A673 (cell line): ENCODE measurements around the gene CD74. TPM values are rescaled to one million over a fixed set of nuclear protein-coding genes. Genes with fewer than 3 reads are reported as not detected.

Experiments used
- BruUV-seq: library from RNA; stranded (reverse); fragments of 400-500 nt; replicated peaks from 2 replicates; lab custom pipeline; 2021; lab: Mats Ljungman, UMichigan
- CTCF ChIA-PET: fragments of 300-600 bp; sonication (Branson Sonifier 250); formaldehyde crosslinking; loops from one replicate; lab custom pipeline; 2022; ENCODE audit warnings: antibody characterized with exemption; lab: Charles Lee
- POLR2A ChIA-PET: fragments of 300-600 bp; sonication (Branson Sonifier 250); formaldehyde crosslinking; loops from one replicate; lab custom pipeline; 2022; ENCODE audit warnings: antibody characterized with exemption; ENCODE audit not compliant: low non-redundant PET; lab: Charles Lee
- DNase-seq: peaks from one replicate; pipeline ENCODE4 v3.0.0-alpha.2; 2015; ENCODE audit warnings: low spot score
- H3K27ac ChIP-seq: fragments of 200-600 bp; sonication (generic); 2 replicates; pipeline ENCODE4 v1.5.1; 2016; ENCODE audit warnings: mixed run types, low read depth, mild to moderate bottlenecking, mixed read lengths, antibody characterized with exemption, low read length; ENCODE audit not compliant: poor library complexity, severe bottlenecking
- H3K27me3 ChIP-seq: fragments of 200-600 bp; sonication (generic); replicated peaks from 2 replicates; pipeline ENCODE4 v1.6.1; 2017; ENCODE audit warnings: mixed run types, low read depth, mild to moderate bottlenecking, mixed read lengths, antibody characterized with exemption, low read length; ENCODE audit not compliant: insufficient read depth, poor library complexity
- H3K36me3 ChIP-seq: fragments of 200-600 bp; sonication (generic); 2 replicates; pipeline ENCODE4 v1.6.1; 2016; ENCODE audit warnings: mixed run types, mild to moderate bottlenecking, mixed read lengths, antibody characterized with exemption, low read length; ENCODE audit not compliant: insufficient read depth, poor library complexity, severe bottlenecking
- H3K4me1 ChIP-seq: fragments of 200-600 bp; sonication (generic); 2 replicates; pipeline ENCODE4 v1.6.1; 2017; ENCODE audit warnings: mixed run types, mild to moderate bottlenecking, mixed read lengths, antibody characterized with exemption, low read length; ENCODE audit not compliant: insufficient read depth, poor library complexity, severe bottlenecking
- H3K4me3 ChIP-seq: fragments of 200-600 bp; sonication (generic); 2 replicates; pipeline ENCODE4 v1.5.1; 2016; ENCODE audit warnings: low read depth, mixed run types, mild to moderate bottlenecking, mixed read lengths, low read length; ENCODE audit not compliant: poor library complexity, severe bottlenecking
- H3K9me3 ChIP-seq: fragments of 200-600 bp; sonication (generic); 2 replicates; pipeline ENCODE4 v1.6.1; 2016; ENCODE audit warnings: mixed run types, low read depth, mild to moderate bottlenecking, mixed read lengths, antibody characterized with exemption, low read length; ENCODE audit not compliant: poor library complexity, severe bottlenecking
- CTCF ChIP-seq: fragments of 300-800, 200-600 bp; sonication (generic); conservative IDR thresholded peaks from 2 replicates; pipeline ENCODE4 v1.5.1; 2017; ENCODE audit warnings: low read depth, mild to moderate bottlenecking, antibody characterized with exemption, low read length, moderate library complexity, mixed read lengths
- EZH2 ChIP-seq: fragments of 200-600 bp; sonication (generic); IDR thresholded peaks from 2 replicates; pipeline ENCODE4 v1.6.1; 2017; ENCODE audit warnings: borderline replicate concordance, low read depth, mild to moderate bottlenecking, mixed read lengths, antibody characterized with exemption, low read length; ENCODE audit not compliant: poor library complexity, severe bottlenecking
- intact Hi-C: fragments of 100-400 bp; cut with micrococcal nuclease; formaldehyde crosslinking; loops from one replicate; pipeline ENCODE4 v1.10.0; 2022; ENCODE audit not compliant: unreplicated experiment
- total RNA-seq: library from RNA; stranded (reverse); gene quantifications from 2 replicates; pipeline ENCODE4 v1.2.3, GENCODE V29; 2021

Gene CD74
- total RNA-seq, 1 experiment from 2014 or later = not detected

GRCh38 chr5:150397782-150398721 lies 14.7 kb downstream of the CD74 start:
- no peaks in the 10 kb centered on the region for H3K9me3 ChIP-seq
- H3K27ac ChIP-seq = no peak overlapping the region
- no peak for DNase-seq
- peaks cover 57% of the 10 kb centered on the region for H3K36me3 ChIP-seq
- no peaks in the 10 kb centered on the region for H3K4me1 ChIP-seq
- CTCF ChIA-PET = no interaction called here
- POLR2A ChIA-PET = no interaction called here
- H3K4me3 ChIP-seq = no peak overlapping the region
- TF ChIP-seq CTCF = no peak
- TF ChIP-seq EZH2 = no peak
- BruUV-seq = no TSS peak
- intact Hi-C loops = no loop called here
- no peaks in the 10 kb centered on the region for H3K27me3 ChIP-seq

GRCh38 chr5:150397146-150397781 lies 15.4 kb downstream of the CD74 start:
- intact Hi-C loops = no loop called here
- peaks cover 65% of the 10 kb centered on the region for H3K36me3 ChIP-seq
- BruUV-seq = no TSS peak
- no peaks in the 10 kb centered on the region for H3K9me3 ChIP-seq
- H3K27me3 ChIP-seq = no peaks in the 10 kb centered on the region
- H3K4me3 ChIP-seq = no peak overlapping the region
- no peaks in the 10 kb centered on the region for H3K4me1 ChIP-seq
- H3K27ac ChIP-seq = no peak overlapping the region
- ChIA-PET POLR2A (no interaction called here), CTCF (interaction anchor here (0.7 kb wide), 1 partner anchor 545 kb away, joined by 7 read pairs; no protein-coding TSS in a partner anchor)
- no peak for DNase-seq
- TF ChIP-seq EZH2 (no peak), CTCF (no peak)

- ChIA-PET POLR2A (no interaction called here), CTCF (no interaction called here)
- no peaks in the 10 kb centered on the region for H3K27me3 ChIP-seq
- no peaks in the 10 kb centered on the region for H3K9me3 ChIP-seq
- peaks cover 75% of the 10 kb centered on the region for H3K36me3 ChIP-seq
- DNase-seq = no peak
- no peak overlapping the region for H3K4me3 ChIP-seq
- H3K4me1 ChIP-seq = no peaks in the 10 kb centered on the region
- H3K27ac ChIP-seq = no peak overlapping the region
- BruUV-seq = TSS peak; percentile 51
- no peak for TF ChIP-seq CTCF
- no peak for TF ChIP-seq EZH2
- intact Hi-C loops = no loop called here
Measured at GRCh38 chr5:150396267-150396666, 16.4 kb downstream of the CD74 start.
